Sciatic nerve (tissue), 2 donors: ENCODE measurements around the gene DNAH10. TPM values are rescaled to one million over a fixed set of nuclear protein-coding genes. Genes with fewer than 3 reads are reported as not detected.

Experiments used
- ATAC-seq: fragments of 200-7000 bp; cut with Tn5 transposase; one replicate; pipeline ENCODE4 v1.9.1; 2020; ENCODE audit warnings: mild to moderate bottlenecking, moderate library complexity
- DNase-seq: peaks from one replicate; pipeline ENCODE4 v3.0.0-alpha.2; 2020; ENCODE audit warnings: low spot score
- intact Hi-C: fragments of 100-400 bp; cut with DNase I; formaldehyde crosslinking; loops from one replicate; pipeline ENCODE4 v1.14.2; 2022
- total RNA-seq: library from RNA; stranded (reverse); fragmentation: NEBNext Ultra II Directional; extraction: Animal tissue kit (Norgen Biotek cat#: 25700); gene quantifications from one replicate; pipeline ENCODE4 v1.2.1, GENCODE V29; 2021
- donor health status: DM: no; HTN: no; CAD: no.
- donor health status: DM: no; HTN: no; CAD: no.

DNAH10 gene
- total RNA-seq, 1 donor from 2014 or later = 0.76 TPM

DNA sequence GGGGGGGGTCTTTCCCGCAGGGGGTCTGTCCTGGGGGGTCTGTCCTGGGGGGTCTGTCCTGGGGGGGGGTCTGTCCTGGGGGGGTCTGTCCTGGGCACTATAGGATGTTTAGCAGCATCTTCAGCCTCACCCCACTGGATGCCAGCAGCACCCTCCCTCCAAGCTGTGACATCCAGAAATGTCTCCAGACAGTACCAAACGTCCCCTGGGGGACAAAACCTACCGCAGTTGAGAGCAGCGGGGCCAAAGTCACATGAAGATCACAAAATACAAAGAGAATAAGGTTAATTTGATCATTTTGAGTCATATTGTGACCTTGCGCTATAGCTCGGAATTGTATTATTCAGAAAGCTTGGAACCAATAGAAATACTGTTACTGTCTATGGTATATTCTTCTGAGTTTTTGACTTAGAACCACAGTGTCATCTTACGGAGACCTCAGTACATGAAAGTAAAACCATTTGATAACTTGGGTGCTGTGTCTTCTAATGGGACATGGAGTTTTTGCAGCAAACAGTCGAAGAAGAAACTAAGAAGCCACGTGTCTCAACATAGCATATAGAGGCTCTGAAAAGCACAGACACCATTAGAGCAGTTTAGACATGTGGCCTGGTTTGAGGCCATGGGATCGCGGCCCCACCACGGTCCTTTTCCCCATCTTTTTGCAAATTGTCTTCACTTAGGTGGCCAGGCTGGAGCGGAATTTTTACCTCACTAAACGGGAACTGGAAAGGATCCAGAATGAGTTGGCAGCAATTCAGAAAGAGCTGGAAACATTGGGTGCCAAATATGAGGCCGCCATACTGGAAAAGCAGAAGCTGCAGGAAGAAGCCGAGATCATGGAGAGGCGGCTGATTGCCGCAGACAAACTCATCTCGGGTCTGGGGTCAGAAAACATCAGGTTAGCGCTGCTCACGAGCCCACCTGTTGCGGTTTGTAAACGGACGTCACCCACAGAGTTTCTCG lies 150.6 kb downstream of the DNAH10 start:
- ATAC-seq (no peak), DNase-seq (no peak)
- intact Hi-C loops = no loop called here

DNA sequence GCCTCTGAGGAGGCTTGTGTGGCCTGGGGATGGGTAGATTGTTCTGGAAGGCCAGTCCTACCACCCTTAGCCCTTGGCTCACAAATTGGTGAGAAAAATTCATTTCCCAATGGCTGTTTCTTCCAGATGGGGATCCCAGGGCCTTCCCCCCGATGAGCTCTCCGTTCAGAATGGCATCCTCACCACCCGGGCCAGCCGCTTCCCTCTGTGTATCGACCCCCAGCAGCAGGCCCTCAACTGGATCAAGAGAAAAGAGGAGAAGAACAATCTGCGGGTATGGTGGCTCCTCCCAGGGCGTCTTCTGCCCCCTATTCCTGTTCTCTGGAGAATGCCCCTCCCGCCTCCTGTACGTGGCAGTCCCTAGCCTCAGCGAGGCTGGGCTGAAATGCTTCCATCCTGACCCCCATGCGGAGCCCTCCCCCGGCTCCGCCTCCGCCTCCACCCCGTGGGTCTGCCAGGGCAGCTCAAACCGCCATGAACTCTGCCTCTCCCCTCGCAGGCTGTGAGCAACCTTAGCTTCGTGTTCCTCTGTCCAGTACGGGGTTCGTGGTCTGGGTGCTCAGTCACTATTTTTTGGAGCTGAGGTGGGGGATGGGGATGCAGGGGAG lies 152.7 kb downstream of the DNAH10 start:
- no peak for DNase-seq
- intact Hi-C loops = no loop called here
- ATAC-seq = no peak

DNA sequence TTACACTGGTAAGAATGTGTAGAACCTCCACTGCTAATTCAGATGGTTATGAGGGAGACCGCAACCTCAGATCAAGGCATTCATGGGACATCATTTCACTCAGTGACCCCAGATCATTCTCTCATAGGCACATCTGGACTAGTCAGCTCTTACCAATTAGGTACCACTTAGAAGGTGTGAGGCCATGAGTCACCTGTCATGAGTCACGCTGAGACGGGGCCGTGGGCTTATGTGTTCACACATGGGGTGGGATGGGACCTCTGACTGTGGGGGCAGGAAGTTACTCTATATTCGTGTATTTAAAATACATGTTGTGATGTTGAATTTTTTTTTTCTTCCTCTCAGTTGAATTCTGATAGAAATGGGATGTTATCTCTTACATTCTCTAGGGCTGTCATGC lies 154.6 kb downstream of the DNAH10 start:
- intact Hi-C loops = no loop called here
- ATAC-seq = no peak
- DNase-seq = no peak

DNA sequence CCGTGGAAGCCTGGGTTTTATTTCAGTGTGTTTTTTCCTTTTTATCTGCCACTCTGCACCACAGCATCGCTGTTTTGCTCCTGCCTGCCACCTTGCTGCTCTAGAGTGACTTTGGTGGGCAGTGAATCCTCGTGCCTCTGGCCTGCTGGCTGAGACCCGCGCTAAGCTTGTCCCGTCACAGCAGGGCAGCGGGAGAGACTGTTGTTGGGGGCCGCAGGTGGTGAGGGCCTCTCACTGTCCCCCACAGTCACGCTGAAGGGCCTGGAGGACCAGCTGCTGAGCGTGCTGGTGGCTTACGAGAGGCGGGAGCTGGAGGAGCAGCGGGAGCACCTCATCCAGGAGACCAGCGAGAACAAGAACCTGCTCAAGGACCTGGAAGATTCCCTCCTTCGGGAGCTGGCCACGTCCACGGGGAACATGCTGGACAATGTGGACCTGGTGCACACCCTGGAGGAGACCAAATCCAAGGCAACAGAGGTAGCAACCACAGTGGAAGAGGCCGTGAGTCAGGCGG lies 155.3 kb downstream of the DNAH10 start:
- intact Hi-C loops = no loop called here
- ATAC-seq (no peak), DNase-seq (no peak)

DNA sequence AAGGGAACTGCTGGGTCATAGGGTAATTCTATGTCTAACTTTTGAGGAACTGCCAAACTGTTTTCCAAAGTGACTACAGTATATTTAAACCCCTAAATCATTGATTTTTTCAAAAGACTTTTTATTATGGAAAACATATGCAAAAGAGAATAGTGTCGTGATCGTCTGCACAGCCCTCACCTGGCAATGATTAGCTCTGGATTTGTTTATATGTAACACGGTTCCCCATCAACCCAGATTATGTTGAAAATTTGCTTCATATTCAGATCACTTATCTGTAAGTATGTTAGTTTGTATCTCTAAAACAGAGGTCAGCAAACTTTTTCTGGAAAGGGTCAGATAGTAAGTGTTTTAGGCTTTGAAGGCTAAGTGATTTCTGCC lies 157.9 kb downstream of the DNAH10 start:
- no peak for DNase-seq
- no peak for ATAC-seq
- intact Hi-C loops = no loop called here

DNA sequence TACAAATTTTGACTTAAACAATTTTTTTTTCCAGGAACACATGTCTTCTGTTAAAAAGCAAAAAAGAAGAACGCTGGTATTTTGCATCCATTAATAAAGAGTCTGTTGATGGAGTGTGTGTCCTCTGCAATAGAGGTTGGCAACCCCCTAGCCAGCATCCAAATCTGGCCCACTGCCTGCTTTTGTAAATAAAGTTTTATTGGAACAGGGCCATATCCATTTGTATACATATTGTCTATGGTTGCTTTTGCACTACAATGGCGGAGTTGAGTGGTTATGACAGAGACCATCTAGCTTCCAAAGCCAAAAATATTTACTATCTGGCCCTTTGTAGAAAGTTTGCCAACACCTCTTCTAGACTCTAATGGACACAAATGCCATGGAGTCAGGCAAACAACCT lies 160.9 kb downstream of the DNAH10 start:
- intact Hi-C loops = no loop called here
- DNase-seq = no peak
- ATAC-seq = no peak

DNA sequence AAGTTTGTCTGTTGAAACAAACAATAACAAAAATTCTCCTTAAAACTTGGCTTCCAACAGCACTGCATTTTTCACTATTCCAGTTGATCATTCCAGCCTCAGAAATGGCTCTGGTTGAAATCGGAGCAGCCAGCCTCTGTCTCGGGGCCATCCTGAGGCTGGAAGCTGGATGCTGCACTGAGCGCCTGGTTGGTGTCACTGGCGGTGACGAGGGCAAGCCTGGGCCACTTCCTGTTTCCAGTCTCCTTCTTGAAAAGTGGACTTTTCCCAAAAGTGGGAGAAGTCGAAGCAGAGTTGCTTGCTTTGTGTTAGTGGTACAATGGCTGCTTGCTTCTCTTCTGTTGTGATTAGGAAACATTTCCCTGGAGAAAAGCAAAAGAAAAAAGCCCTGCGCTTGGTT lies 161.8 kb downstream of the DNAH10 start:
- no peak for DNase-seq
- ATAC-seq = no peak
- intact Hi-C loops = no loop called here

DNA sequence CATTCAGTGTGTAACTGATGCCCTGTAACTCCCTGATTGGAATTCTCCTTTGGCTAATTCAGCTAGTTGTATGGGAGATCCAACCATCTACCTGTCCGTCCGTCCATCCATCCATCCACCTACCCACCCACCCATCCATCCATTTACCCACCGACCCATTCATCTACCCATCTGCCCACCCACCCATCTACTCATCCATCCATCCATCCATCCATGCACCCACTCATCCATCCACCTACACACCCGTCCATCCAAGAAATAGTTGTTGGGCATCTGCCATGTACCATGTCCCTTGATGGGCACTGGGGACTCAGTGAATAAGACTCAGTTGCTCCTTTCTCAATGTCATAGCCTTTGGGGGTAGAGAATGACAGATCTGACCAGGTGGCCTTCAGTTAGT lies 162.4 kb downstream of the DNAH10 start:
- intact Hi-C loops = no loop called here
- DNase-seq (no peak), ATAC-seq (no peak)

DNA sequence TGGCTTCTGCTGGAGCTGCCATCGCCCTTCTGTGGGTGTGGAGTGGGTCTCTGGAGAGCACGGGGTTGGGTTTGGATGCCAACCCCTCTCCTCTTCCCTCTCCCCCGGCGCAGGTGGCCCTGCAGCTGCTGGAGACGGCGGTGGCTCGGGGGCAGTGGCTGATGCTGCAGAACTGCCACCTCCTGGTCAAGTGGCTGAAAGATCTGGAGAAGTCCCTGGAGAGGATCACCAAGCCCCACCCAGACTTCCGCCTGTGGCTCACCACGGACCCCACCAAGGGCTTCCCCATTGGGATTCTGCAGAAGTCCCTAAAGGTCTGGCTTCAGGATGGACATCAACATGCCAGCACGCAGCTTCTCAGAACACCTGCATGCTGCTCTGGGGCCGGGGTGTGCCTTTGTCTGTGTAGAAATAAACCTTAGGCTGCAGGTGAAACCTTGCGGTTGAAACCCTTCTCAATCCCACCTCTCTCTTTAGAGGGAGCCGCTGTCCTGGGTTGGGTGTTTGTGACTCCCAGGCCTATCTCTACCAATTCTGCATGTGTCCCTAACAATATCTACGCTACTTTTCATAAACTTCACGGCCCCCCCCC lies 166.3 kb downstream of the DNAH10 start:
- intact Hi-C loops = no loop called here
- no peak for ATAC-seq
- DNase-seq = no peak

DNA sequence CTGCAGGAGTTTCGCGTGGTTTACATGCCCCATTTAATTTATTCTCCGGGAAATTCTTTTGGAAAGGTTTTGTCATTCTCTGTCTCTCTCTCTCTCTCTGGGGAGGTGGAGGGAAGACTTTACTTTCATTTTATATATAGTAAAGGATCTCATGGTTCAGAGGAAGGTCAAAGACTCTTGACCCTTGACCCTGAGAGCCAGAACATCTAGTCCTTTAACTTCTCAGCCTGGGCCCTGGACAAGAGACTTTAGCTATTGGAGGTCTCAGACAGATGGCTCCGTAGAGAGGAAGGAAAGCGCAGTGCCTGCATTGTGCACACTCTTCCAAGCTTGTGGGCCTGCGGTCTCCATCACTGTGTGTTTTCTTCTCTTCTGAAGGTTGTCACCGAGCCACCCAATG lies 166.8 kb downstream of the DNAH10 start:
- ATAC-seq (no peak), DNase-seq (no peak)
- intact Hi-C loops = no loop called here

DNA sequence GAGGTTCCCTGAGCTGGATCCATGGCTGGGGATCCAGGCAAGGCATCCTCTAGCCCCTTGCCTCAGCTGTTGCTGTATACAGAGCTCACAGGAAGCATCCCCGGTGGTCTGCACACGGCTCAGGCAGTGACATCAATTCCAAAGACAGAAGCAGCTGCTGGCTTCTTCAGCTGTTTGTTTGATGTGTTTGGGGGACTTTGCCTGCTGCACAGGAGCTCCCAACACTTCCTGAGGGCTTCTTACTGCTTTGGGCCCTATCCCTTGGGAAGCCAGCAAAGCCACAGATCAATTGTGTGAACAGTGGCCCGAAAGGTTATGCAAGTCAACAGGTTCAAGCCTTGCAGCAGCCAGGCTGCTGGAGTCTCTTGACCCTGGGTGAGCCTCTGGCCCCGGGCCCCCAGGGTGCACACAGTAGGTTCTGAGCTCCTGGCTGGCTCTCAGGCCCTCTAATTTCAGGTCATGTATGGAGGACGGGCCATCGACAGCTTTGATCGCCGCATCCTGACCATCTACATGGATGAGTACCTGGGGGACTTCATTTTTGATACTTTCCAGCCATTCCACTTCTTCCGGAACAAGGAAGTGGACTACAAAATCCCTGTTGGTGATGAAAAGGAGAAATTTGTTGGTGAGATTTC lies 168.0 kb downstream of the DNAH10 start:
- intact Hi-C loops = no loop called here
- DNase-seq = no peak

DNA sequence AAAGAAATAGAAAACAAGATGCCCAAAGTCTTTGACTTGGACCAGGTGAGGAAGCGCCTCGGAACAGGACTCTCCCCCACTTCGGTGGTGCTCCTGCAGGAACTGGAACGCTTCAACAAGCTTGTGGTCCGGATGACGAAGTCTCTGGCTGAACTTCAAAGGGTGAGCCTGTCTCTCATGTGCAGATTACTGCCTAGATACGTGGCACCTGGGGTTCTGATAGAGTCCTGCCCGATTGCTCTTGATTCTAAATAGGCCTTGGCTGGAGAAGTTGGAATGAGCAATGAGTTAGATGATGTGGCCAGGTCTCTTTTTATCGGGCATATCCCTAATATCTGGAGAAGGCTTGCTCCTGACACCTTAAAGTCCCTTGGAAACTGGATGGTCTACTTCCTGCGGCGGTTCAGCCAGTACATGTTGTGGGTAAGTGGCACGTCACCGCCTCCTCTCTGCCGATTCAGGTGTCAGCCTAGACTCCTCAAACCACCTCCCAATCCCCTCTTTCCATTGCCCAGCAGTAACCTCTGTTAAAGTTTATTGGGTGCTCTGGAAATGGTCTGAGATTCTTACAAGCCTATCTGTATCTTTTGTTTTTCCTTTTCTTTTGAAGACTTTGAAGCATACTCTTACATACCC lies 169.7 kb downstream of the DNAH10 start:
- intact Hi-C loops = no loop called here

More for the DNA sequence above, 168.0 kb downstream of the DNAH10 start:
- ATAC-seq = no peak

DNA sequence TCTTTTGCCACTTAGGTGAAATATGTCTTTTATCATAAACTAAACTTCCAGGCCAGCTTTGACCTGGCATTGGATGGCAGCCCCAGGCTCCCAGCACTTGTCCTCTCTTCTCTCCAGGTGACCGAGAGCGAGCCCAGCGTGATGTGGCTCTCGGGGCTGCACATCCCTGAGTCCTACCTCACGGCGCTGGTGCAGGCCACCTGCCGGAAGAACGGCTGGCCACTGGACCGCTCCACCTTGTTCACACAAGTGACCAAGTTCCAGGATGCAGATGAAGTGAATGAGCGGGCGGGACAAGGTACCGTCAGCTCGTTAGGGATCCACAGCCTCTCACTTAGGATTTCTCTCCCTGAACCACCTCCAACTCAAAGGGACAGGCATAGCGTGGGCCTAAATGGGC lies 171.1 kb downstream of the DNAH10 start:
- DNase-seq (no peak), ATAC-seq (no peak)
- intact Hi-C loops = no loop called here

More for the DNA sequence above, 169.7 kb downstream of the DNAH10 start:
- ATAC-seq = no peak
- no peak for DNase-seq

DNA sequence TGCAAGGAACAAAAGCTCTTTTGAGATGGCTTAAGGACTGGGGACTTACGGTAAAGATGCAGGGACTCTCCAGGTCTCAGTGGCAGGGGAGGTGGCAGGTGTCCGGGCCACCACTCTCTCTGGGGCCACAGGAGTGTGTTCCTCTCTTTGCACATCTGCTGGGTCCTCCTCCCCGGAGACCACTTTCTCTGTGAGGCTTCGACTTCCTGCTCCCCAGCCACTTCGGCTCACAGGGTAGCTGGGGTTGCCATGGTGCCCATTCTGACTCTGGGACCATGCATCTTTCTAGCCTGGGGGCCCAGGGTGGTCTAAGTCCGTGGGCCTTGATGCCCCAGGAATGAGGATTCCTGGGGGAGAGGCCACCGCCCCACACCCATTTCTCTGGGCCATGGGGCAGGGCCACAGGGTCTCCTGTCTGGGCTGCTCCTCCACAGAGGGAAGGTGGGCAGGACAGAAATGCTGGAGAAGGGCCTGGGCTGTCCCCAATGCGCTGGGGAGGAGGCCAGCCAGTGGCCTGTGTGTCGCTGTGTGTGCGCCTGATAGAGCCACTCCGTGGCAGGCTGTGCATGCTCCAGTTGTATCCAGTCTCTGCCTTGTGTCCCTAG lies 172.0 kb downstream of the DNAH10 start:
- intact Hi-C loops = no loop called here
- DNase-seq (no peak), ATAC-seq (no peak)

DNA sequence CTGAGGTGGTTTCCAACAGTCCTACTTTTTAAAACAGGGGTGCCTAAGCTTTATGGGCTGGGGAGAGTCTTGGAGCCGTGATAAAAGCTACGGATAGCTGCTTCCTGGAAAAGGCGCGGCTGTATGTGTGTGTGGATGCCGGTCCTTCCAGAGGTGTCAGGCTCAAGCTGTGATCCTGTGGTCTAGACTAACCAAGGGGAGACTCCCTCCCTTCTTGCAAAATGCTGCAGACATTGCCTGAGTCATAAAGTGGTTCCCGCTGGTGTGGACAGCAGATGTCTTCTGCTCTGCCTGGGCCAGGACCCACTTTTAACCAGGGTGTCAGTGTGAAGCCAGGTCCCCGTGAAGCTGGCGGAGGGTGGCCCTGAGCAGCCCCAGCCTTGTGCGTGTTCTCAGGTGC lies 172.7 kb downstream of the DNAH10 start:
- ATAC-seq (no peak), DNase-seq (no peak)
- intact Hi-C loops = no loop called here

DNA sequence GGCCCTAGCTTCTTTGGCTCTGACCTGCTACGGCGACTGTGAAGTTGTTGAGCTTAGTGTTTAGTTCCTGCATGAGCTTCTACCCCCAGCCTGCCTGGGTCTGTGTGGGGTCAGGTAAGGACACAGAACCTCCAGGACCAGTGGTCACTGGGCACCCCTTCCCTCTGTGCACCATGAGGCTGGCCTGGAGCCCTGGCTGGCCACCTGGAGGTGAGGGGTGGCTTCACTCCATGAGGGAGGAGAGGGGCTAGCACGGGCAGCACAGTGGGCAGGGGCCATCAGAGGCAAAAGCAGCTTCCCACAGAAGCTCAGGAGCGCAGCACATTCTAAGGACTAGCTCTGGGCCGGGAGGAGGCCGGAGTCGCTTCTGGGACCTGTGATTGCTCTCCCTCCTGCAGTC lies 173.9 kb downstream of the DNAH10 start:
- intact Hi-C loops = no loop called here
- DNase-seq (no peak), ATAC-seq (no peak)

DNA sequence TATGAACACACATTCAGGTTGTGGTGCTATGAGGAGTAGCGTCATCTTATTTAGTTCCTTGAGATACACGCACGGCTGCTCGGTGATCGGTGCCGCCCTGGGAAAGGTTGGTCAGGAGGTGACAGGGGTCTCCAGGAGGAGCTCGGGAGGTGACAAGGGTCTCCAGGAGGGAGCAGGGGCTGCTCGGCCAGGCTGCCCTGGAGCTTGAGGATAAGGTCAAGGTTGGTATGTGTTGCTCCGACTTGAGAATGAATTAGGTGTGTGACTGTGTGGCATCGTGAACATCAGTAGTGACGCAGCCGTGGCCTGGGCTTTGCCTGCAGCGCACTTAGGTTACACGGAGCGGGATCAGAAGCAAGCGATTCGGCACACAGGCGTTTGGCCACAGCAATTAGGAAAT lies 174.4 kb downstream of the DNAH10 start:
- no peak for ATAC-seq
- no peak for DNase-seq
- intact Hi-C loops = no loop called here

DNA sequence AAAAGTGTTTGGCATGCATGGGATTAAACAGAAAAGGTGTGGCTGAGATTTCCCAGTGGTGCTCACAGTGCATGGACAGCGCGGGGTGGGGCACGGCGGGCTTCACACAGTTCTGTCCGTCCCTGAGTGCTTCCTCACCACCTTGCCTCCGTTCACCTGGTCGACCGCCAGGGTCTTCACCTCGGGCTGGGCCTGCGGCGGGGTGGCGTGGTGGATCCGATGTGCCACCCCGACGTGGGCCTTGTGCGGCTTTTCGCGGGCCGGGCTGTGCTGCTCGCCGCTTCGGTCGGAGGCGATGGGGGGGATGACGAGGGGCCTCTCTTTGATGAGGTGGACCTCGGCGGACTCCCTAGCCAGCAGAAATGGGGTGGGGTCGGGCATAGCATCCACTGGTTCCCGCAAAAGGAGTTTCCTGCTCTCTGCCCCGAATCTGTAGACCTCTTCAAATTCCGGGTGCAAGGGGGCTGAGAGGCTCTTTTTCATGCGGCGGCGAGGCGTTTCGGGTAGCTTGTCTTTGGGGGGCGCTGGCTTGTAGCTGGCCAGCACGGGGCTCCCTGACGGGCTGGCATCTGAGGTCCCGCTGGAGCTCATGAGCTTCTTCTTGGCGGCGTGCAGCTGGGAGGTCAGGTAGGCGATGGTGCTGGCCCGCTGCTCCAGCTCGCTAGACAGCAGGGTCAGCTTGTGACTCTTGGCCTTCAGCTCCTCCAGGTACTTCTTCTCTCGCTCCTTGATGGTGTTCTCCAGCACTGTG lies 175.0 kb downstream of the DNAH10 start:
- ATAC-seq = no peak
- intact Hi-C loops = no loop called here

More for the DNA sequence above, 175.0 kb downstream of the DNAH10 start:
- no peak for DNase-seq
